ENCODE measurements around the gene SCART1.
"Not testable (repeated sequence)": the region's sequence is repeated elsewhere in the genome, so short reads cannot be mapped to it uniquely, and the experiment has no call there.

The SCART1 gene

DNA sequence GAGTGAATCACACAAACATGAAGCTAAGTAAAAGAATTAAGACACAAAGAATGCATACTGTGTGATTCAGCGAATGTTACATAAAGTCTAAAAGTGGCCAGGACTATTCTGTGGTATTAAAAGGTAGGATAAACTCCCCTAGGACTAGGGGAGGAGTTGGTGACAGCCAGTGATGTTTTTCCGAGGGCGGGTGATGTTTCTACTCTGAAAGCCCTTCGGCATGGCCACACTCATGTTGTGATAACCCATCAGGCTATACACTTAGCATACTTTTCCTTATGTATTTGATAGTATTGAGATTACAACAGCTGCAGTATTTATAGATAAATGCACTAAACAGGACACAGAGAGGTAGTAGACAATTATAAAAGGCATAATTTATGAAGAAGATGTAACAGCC is 57.7 kb downstream of the SCART1 start:
- H3K9me3 Mint-ChIP-seq = peaks cover 2 to 11% of the 10 kb centered on the region in 2 donors
- no peak overlapping the region for H3K4me3 Mint-ChIP-seq
- H3K27me3 Mint-ChIP-seq = peaks cover 45 to 50% of the 10 kb centered on the region in 2 donors
- DNase-seq (no peak), ATAC-seq (replicated peaks) (no peak)
- H3K4me1 Mint-ChIP-seq (ENCODE audit: low read depth in 2 of 2) = no peaks in the 10 kb centered on the region
- H3K36me3 Mint-ChIP-seq (ENCODE audit: insufficient read depth) = peaks cover 5% of the 10 kb centered on the region
- no peak overlapping the region for H3K27ac Mint-ChIP-seq

DNA sequence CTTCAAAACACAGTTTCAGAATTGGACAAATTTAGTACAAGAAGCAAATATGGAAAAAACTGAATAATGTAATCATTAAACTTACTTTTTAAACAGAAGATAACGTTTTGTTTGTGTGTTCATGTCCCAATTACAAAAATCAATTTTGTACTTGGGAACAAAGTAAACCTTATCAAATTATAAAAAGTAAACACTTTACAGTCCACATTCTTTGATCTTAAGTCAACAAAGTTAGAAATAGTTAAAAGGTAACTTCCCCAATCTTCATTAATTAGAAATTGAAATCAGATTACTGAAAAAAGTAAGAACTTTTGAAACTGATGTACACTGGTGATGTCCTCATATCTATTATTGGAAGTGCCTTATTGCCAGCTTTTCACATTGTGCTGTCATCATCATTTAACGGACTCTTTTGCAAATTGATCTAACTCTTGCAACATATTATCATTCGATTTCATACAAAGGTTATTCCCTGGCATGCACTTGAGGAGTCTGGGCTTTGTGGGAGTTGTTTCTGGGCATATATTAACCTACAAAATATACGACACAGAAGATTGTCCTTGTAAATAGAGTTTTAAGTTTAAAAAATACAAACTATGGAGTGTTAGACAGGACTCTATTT is 58.3 kb downstream of the SCART1 start:
- H3K27ac Mint-ChIP-seq = no peak overlapping the region
- no peak for ATAC-seq (replicated peaks)
- no peaks in the 10 kb centered on the region for H3K4me1 Mint-ChIP-seq (ENCODE audit: low read depth in 2 of 2)
- H3K4me3 Mint-ChIP-seq = no peak overlapping the region
- peaks cover 2 to 11% of the 10 kb centered on the region in 2 donors for H3K9me3 Mint-ChIP-seq
- no peak for DNase-seq
- H3K36me3 Mint-ChIP-seq (ENCODE audit: insufficient read depth) = peaks cover 5% of the 10 kb centered on the region
- peaks cover 50 to 51% of the 10 kb centered on the region in 2 donors for H3K27me3 Mint-ChIP-seq

DNA sequence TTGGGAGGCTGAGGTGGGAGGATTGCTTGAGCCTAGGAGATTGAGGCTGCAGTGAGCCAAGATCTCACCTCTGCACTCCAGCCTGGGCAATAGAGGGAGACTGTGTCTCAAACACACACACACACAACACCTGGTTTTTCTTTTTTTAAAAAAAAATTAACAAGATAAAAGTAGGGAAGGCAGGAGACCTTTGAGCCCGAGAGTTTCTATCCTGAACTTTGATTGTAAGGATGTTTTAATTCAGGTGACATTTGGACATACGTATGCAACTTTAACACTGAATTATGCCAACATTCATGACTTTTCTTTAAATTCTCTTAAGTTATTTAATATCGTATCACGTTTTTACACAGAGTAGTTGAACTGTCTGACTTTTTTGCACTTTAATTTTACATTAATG is 61.7 kb downstream of the SCART1 start:
- Mint-ChIP-seq H3K27ac (no peak overlapping the region), H3K9me3 (no peaks in the 10 kb centered on the region), H3K4me3 (no peak overlapping the region), H3K4me1 (ENCODE audit: low read depth in 2 of 2) (peaks cover 4 to 5% of the 10 kb centered on the region in 2 donors), H3K27me3 (peaks cover 31 to 35% of the 10 kb centered on the region in 2 donors), H3K36me3 (ENCODE audit: insufficient read depth) (no peaks in the 10 kb centered on the region)
- DNase-seq (no peak), ATAC-seq (replicated peaks) (no peak)

DNA sequence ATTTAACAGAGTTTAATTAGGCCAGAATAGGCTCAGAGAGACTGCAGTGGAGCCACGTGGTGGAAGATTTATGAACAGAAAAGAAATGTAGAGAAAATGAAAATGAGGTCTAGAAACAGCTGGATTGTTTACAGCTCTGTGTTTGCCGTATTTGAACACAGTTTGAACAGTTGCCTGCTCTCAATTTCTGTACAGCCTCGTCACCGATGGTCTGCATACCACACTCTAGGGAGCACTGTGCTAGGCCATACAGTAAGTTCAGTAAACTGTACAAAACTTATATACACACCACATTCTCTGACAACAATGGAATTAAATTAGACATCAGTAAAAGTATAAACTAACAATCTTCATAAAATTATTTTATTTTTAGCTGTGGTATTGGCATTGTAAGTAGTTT is 62.3 kb downstream of the SCART1 start:
- H3K9me3 Mint-ChIP-seq = no peaks in the 10 kb centered on the region
- no peaks in the 10 kb centered on the region for H3K36me3 Mint-ChIP-seq (ENCODE audit: insufficient read depth)
- DNase-seq (no peak), ATAC-seq (replicated peaks) (no peak)
- no peak overlapping the region for H3K4me3 Mint-ChIP-seq
- no peak overlapping the region for H3K27ac Mint-ChIP-seq
- peaks cover 4 to 10% of the 10 kb centered on the region in 2 donors for H3K4me1 Mint-ChIP-seq (ENCODE audit: low read depth in 2 of 2)
- peaks cover 25 to 29% of the 10 kb centered on the region in 2 donors for H3K27me3 Mint-ChIP-seq

DNA sequence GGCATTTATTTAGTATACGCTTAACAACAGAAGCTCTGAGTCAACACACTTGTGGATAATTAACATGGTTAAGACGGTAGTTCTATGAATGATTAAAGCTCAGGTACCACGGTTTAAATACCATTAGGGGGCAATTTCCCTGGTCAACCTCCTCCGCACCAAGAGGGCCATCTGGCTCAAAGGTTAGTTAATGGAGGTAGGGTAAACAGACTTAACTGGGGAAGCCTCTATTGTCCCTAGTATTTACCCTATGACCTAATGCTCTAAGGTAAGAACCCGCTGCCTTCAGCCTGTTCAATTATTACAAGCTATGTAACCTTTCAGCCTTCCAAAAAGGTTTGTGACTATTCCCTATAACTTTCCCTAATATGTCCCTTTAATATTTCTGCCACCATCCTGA is 64.8 kb downstream of the SCART1 start:
- not testable (repeated sequence) for H3K4me1 Mint-ChIP-seq (ENCODE audit: low read depth in 2 of 2); ATAC-seq (replicated peaks); DNase-seq; H3K9me3 Mint-ChIP-seq; H3K4me3 Mint-ChIP-seq; H3K36me3 Mint-ChIP-seq (ENCODE audit: insufficient read depth); H3K27ac Mint-ChIP-seq
- peaks cover 9 to 17% of the 10 kb centered on the region in 2 donors for H3K27me3 Mint-ChIP-seq
